Naive thymus-derived CD4-positive, alpha-beta T cell (primary cell): ENCODE measurements around the gene MRPS27. TPM values are rescaled to one million over a fixed set of nuclear protein-coding genes. Genes with fewer than 3 reads are reported as not detected.

Experiments used
- ATAC-seq: fragments of 150-1000 bp; cut with Tn5 transposase; 2 replicates; pipeline ENCODE4 v1.10.0; 2021; ENCODE audit warnings: mild to moderate bottlenecking, moderate library complexity
- CTCF ChIA-PET: fragments of 350-600 bp; sonication (Branson Sonifier 250); formaldehyde crosslinking; loops from one replicate; lab custom pipeline; 2021; ENCODE audit warnings: antibody characterized with exemption; lab: Charles Lee
- POLR2A ChIA-PET: fragments of 350-600 bp; sonication (Branson Sonifier 250); formaldehyde crosslinking; loops from one replicate; lab custom pipeline; 2021; ENCODE audit warnings: antibody characterized with exemption, inconsistent platforms; lab: Charles Lee
- DNase-seq, 9 donors: peaks; one replicate each; pipeline versions ENCODE4 v3.0.0 to v3.0.0-alpha.2; 2020 to 2022; ENCODE audit warnings: mixed read lengths in 1 of 9
- H3K27ac ChIP-seq: one replicate; pipeline ENCODE4 v1.7.0; 2013; ENCODE audit warnings: mild to moderate bottlenecking, low read depth, low read length, moderate library complexity
- H3K27me3 ChIP-seq, 2 donors: one replicate each; pipeline ENCODE4 v1.7.0; 2013; ENCODE audit warnings: low read length in 2 of 2, mild to moderate bottlenecking in 2 of 2, moderate library complexity in 2 of 2; ENCODE audit not compliant: control insufficient read depth in 2 of 2, insufficient read depth in 2 of 2
- H3K36me3 ChIP-seq, 3 experiments: 1 replicate in 2 of 3; 2 replicates in 1 of 3; pipeline ENCODE4 v1.7.0; 2013; ENCODE audit warnings: low read length in 3 of 3, mild to moderate bottlenecking in 3 of 3, moderate library complexity in 1 of 3; ENCODE audit not compliant: insufficient read depth in 3 of 3, control insufficient read depth in 2 of 3
- H3K4me1 ChIP-seq, 2 donors: one replicate each; pipeline ENCODE4 v1.7.0; 2013; ENCODE audit warnings: low read length in 2 of 2, mild to moderate bottlenecking in 2 of 2, moderate library complexity in 1 of 2; ENCODE audit not compliant: control insufficient read depth in 2 of 2, insufficient read depth in 2 of 2
- H3K4me3 ChIP-seq: 2 replicates; pipeline ENCODE4 v1.7.0; 2013; ENCODE audit warnings: mild to moderate bottlenecking, low read length
- H3K9me3 ChIP-seq, 3 experiments: 1 replicate in 2 of 3; 2 replicates in 1 of 3; pipeline ENCODE4 v1.7.0; 2013; ENCODE audit warnings: low read length in 3 of 3; ENCODE audit not compliant: control insufficient read depth in 2 of 3
- H3K27ac Mint-ChIP-seq, 9 donors: one replicate each; pipeline ENCODE4 v1.8.0; 2020 to 2022; ENCODE audit warnings: mixed read lengths in 9 of 9, mild to moderate bottlenecking in 8 of 9, moderate library complexity in 5 of 9, inconsistent platforms in 2 of 9
- H3K27me3 Mint-ChIP-seq, 5 donors: one replicate each; pipeline ENCODE4 v1.8.0; 2021 to 2022; ENCODE audit warnings: mixed read lengths in 5 of 5, mild to moderate bottlenecking in 1 of 5
- H3K36me3 Mint-ChIP-seq, 5 donors: one replicate each; pipeline ENCODE4 v1.8.0; 2020 to 2022; ENCODE audit warnings: mixed read lengths in 5 of 5, mild to moderate bottlenecking in 3 of 5, inconsistent platforms in 1 of 5
- H3K4me1 Mint-ChIP-seq, 7 donors: one replicate each; pipeline ENCODE4 v1.8.0; 2020 to 2022; ENCODE audit warnings: mixed read lengths in 7 of 7, mild to moderate bottlenecking in 3 of 7, inconsistent platforms in 1 of 7
- H3K4me3 Mint-ChIP-seq, 10 donors: one replicate each; pipeline ENCODE4 v1.8.0; 2020 to 2022; ENCODE audit warnings: mild to moderate bottlenecking in 10 of 10, mixed read lengths in 10 of 10, moderate library complexity in 6 of 10, inconsistent platforms in 2 of 10
- H3K9me3 Mint-ChIP-seq, 11 donors: one replicate each; pipeline ENCODE4 v1.8.0; 2020 to 2022; ENCODE audit warnings: mixed read lengths in 11 of 11, mild to moderate bottlenecking in 4 of 11, inconsistent platforms in 1 of 11, moderate library complexity in 1 of 11
- intact Hi-C, 2 donors: fragments of 100-400 bp; cut with micrococcal nuclease; formaldehyde crosslinking; loops; one replicate each; pipeline ENCODE4 v1.15.1; 2023
- polyA plus RNA-seq, 2 donors: library from polyadenylated mRNA; unstranded; fragments of 300-500 nt; fragmentation: Illumina TruSeq; gene quantifications; one replicate each; pipeline ENCODE4 v1.2.3, GENCODE V29; 2021
- total RNA-seq, 6 experiments: library from RNA in 5 of 6; stranded (reverse) in 5 of 6; gene quantifications; 1 replicate in 5 of 6; 2 replicates in 1 of 6; pipeline ENCODE4 v1.2.3 and lab custom pipeline; 2021 to 2026

MRPS27 gene
- total and polyA plus RNA-seq, 7 experiments from 2014 or later: 35.2 to 54.0 (median 39.5) TPM

DNA sequence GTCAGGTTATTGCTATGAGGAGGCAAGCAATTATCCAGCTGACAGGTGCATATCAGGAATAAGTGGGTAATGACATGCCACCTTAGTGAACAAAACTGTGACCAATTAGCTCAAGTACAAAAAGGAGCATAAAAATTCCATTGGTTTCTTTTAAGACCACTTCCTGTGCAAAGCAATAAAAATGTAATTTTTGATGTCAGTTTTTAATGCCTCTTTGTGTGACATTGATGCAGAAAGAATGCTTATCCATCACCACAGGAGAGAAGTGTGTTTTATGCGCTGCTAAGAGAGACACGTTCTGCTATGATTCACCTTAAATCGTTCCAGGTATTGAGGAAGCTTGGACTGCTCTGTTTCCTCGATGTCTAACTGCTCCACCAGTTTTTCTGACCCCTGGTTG is 96.7 kb downstream of the MRPS27 start:
- peaks cover 0 to 90% (median 4%) of the 10 kb centered on the region in 3 experiments for H3K36me3 ChIP-seq
- no peak overlapping the region for H3K27ac ChIP-seq
- Mint-ChIP-seq H3K27ac (no peak overlapping the region), H3K4me1 (peaks cover 0 to 4% (median 0%) of the 10 kb centered on the region in 7 donors), H3K9me3 (no peaks in the 10 kb centered on the region), H3K4me3 (no peak overlapping the region), H3K27me3 (no peaks in the 10 kb centered on the region), H3K36me3 (peaks cover 17 to 89% (median 59%) of the 10 kb centered on the region in 5 donors)
- H3K4me3 ChIP-seq: no peak overlapping the region
- ChIA-PET POLR2A (no interaction called here), CTCF (no interaction called here)
- DNase-seq (no peak), ATAC-seq (no peak)
- intact Hi-C loops: loop anchor here in 1 of 2 donors (5.0 kb wide), 1 partner anchor 121 kb away; no protein-coding TSS in a partner anchor
- no peaks in the 10 kb centered on the region for H3K4me1 ChIP-seq
- H3K27me3 ChIP-seq: no peaks in the 10 kb centered on the region
- H3K9me3 ChIP-seq: no peaks in the 10 kb centered on the region

DNA sequence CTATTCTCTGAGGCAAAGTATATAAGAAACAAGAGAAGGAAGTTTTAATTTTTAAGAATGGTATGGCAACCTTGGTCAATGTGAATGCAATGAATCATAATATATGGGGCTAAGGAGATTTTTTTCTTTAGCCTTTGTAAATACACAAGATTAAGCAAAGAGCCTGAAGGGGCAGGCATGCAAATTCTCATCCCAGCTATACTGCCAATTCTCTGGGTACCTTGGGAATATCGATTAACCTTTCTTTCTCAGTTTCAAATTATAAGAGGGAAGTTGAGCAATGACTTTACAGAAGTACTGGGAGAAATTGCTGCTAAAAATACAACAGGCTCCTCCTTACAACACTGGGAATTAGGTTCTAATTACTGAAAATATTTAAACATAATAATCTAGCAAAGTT is 97.5 kb downstream of the MRPS27 start:
- no peaks in the 10 kb centered on the region for H3K27me3 ChIP-seq
- H3K27me3 Mint-ChIP-seq: no peaks in the 10 kb centered on the region
- no peaks in the 10 kb centered on the region for H3K9me3 ChIP-seq
- intact Hi-C loops: loop anchor here in 1 of 2 donors (5.0 kb wide), 1 partner anchor 120 kb away; no protein-coding TSS in a partner anchor
- H3K4me1 ChIP-seq: no peaks in the 10 kb centered on the region
- CTCF ChIA-PET: no interaction called here
- DNase-seq: no peak
- no peak overlapping the region for H3K4me3 ChIP-seq
- peaks cover 0 to 2% (median 0%) of the 10 kb centered on the region in 7 donors for H3K4me1 Mint-ChIP-seq
- ATAC-seq: no peak
- H3K4me3 Mint-ChIP-seq: no peak overlapping the region
- H3K27ac ChIP-seq: no peak overlapping the region
- POLR2A ChIA-PET: no interaction called here
- peaks cover 22 to 93% (median 61%) of the 10 kb centered on the region in 5 donors for H3K36me3 Mint-ChIP-seq
- no peak overlapping the region for H3K27ac Mint-ChIP-seq
- peaks cover 0 to 91% (median 4%) of the 10 kb centered on the region in 3 experiments for H3K36me3 ChIP-seq
- H3K9me3 Mint-ChIP-seq: no peaks in the 10 kb centered on the region

DNA sequence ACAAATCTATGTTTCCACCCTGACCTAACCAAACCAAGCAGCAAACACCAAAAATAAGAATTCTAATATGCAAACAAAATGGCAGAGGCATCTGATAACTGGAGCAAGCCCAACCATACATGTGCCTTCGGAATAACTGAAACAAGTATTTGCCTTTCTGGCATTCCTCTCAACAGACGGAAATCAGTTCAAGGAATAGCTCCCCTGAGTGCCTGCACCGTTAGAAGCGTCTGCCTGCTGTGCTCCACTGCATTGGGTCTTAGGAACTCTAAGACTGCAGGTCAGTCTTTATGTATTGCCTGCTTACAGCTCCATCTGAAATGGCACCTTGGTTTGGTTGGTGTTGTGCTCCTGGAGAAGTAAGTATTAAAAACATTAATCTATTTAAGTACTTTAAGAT is 98.5 kb downstream of the MRPS27 start:
- Histone ChIP-seq H3K4me3 (no peak overlapping the region), H3K36me3 (peaks cover 0 to 83% (median 4%) of the 10 kb centered on the region in 3 experiments), H3K4me1 (no peaks in the 10 kb centered on the region), H3K27ac (no peak overlapping the region), H3K9me3 (no peaks in the 10 kb centered on the region), H3K27me3 (no peaks in the 10 kb centered on the region)
- no peak overlapping the region for H3K27ac Mint-ChIP-seq
- H3K4me1 Mint-ChIP-seq: no peaks in the 10 kb centered on the region
- peaks cover 26 to 87% (median 56%) of the 10 kb centered on the region in 5 donors for H3K36me3 Mint-ChIP-seq
- H3K9me3 Mint-ChIP-seq: no peaks in the 10 kb centered on the region
- DNase-seq (no peak), ATAC-seq (no peak)
- CTCF ChIA-PET: no interaction called here
- intact Hi-C loops: loop anchor here in 1 of 2 donors (5.0 kb wide), 1 partner anchor 119 kb away; no protein-coding TSS in a partner anchor
- H3K4me3 Mint-ChIP-seq: no peak overlapping the region
- POLR2A ChIA-PET: no interaction called here
- no peaks in the 10 kb centered on the region for H3K27me3 Mint-ChIP-seq

DNA sequence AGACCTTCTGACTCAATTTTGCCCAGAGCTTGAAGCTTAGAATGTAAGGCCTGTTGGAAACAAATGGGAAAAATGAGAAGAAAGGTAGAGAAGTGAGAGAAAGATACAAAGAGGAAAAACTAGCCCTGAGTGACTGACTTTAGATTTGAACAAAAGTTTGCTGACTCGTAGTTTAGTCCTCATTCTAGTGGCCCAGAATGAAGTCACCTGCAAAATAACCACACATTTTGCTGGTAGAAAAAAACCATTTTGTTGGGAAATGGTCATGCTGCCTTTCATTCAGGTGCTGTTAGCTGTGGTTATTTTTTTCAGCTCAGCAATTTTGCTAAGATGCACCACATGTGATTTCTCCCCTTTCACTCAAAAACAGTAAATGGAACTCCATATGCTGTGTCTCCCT is 98.9 kb downstream of the MRPS27 start:
- no peaks in the 10 kb centered on the region for H3K9me3 ChIP-seq
- ChIA-PET POLR2A (no interaction called here), CTCF (no interaction called here)
- intact Hi-C loops: loop anchor here in 1 of 2 donors (5.0 kb wide), 1 partner anchor 119 kb away; no protein-coding TSS in a partner anchor
- Mint-ChIP-seq H3K36me3 (peaks cover 24 to 83% (median 55%) of the 10 kb centered on the region in 5 donors), H3K9me3 (no peaks in the 10 kb centered on the region), H3K4me1 (no peaks in the 10 kb centered on the region), H3K27me3 (no peaks in the 10 kb centered on the region), H3K27ac (no peak overlapping the region), H3K4me3 (no peak overlapping the region)
- H3K27me3 ChIP-seq: no peaks in the 10 kb centered on the region
- ATAC-seq (no peak), DNase-seq (no peak)
- no peak overlapping the region for H3K4me3 ChIP-seq
- H3K36me3 ChIP-seq: peaks cover 0 to 82% (median 4%) of the 10 kb centered on the region in 3 experiments
- H3K27ac ChIP-seq: no peak overlapping the region
- no peaks in the 10 kb centered on the region for H3K4me1 ChIP-seq

DNA sequence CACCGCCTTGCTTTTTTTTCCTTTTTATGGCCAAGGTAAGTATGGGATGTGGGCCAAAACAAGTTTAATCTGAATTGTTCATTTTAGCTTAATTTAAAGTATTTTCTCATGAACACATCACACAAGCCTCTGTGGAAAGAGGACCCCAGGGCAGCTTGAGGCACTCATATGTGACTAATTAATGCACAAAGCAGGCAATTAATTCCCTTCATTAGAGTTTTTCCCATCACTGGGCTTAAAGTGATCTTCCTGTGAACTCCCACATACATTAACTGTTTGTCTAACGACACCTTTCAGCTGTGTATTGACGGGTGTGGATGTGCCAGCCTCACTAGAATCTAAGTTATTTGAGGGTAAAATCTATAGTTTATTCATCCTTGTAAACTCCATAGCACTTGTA is 103.3 kb downstream of the MRPS27 start:
- no peak overlapping the region for H3K4me3 Mint-ChIP-seq
- Histone ChIP-seq H3K27me3 (no peaks in the 10 kb centered on the region), H3K27ac (no peak overlapping the region), H3K36me3 (peaks cover 0 to 39% (median 0%) of the 10 kb centered on the region in 3 experiments), H3K9me3 (no peaks in the 10 kb centered on the region), H3K4me3 (no peak overlapping the region), H3K4me1 (no peaks in the 10 kb centered on the region)
- intact Hi-C loops: no loop called here
- peaks cover 15 to 47% (median 38%) of the 10 kb centered on the region in 5 donors for H3K36me3 Mint-ChIP-seq
- H3K4me1 Mint-ChIP-seq: peaks cover 0 to 2% (median 0%) of the 10 kb centered on the region in 7 donors
- peaks cover 0 to 3% (median 0%) of the 10 kb centered on the region in 11 donors for H3K9me3 Mint-ChIP-seq
- H3K27ac Mint-ChIP-seq: no peak overlapping the region
- DNase-seq (no peak), ATAC-seq (no peak)
- POLR2A ChIA-PET: no interaction called here
- CTCF ChIA-PET: no interaction called here
- no peaks in the 10 kb centered on the region for H3K27me3 Mint-ChIP-seq

DNA sequence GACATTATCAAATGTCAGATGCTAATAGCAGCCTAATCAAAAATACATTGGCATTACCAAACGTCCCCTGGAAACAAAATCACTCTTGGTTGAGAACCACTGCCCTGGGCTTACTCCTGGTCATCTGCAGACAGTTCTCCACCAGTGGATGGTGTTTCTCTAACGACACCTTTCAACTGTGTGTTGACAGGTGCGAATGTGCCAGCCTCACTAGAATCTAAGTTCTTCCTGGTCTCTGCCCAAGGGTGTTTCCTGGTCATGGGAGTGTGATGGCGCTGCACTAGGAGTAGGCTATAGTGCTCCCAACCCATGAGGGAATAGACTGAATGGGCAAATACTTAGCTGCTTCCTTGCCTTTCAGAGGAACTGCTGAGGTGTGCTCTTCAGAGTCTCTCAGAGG is 105.9 kb downstream of the MRPS27 start:
- H3K4me3 ChIP-seq: no peak overlapping the region
- H3K4me1 Mint-ChIP-seq: peaks cover 0 to 2% (median 0%) of the 10 kb centered on the region in 7 donors
- H3K9me3 ChIP-seq: no peaks in the 10 kb centered on the region
- H3K36me3 Mint-ChIP-seq: peaks cover 15 to 25% (median 25%) of the 10 kb centered on the region in 5 donors
- H3K4me3 Mint-ChIP-seq: no peak overlapping the region
- H3K4me1 ChIP-seq: no peaks in the 10 kb centered on the region
- CTCF ChIA-PET: no interaction called here
- ATAC-seq: no peak
- H3K36me3 ChIP-seq: peaks cover 0 to 13% (median 0%) of the 10 kb centered on the region in 3 experiments
- POLR2A ChIA-PET: no interaction called here
- DNase-seq: no peak
- no peak overlapping the region for H3K27ac ChIP-seq
- peaks cover 0 to 3% (median 0%) of the 10 kb centered on the region in 11 donors for H3K9me3 Mint-ChIP-seq
- no peaks in the 10 kb centered on the region for H3K27me3 Mint-ChIP-seq
- no peak overlapping the region for H3K27ac Mint-ChIP-seq
- no peaks in the 10 kb centered on the region for H3K27me3 ChIP-seq
- intact Hi-C loops: no loop called here

DNA sequence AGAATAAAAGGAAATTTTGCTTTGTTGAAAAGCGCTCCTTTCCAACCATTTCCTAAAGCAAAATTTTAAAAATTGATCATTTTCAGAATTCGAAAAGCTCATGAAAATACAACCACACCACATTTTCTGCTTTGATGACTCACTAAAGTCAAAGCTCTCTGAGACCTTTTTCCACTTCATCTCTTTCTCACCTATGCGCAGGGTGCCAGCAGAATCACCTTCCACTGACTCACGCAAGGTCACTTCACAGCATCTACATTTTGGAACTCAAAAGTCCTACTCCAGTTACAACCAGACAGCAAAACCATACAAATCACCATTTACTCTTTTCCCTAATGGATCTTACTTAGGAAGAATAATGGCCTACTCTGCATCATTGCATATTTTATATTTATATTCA is 106.6 kb downstream of the MRPS27 start:
- peaks cover 10 to 18% (median 18%) of the 10 kb centered on the region in 5 donors for H3K36me3 Mint-ChIP-seq
- ChIA-PET POLR2A (no interaction called here), CTCF (no interaction called here)
- peaks cover 0 to 3% (median 0%) of the 10 kb centered on the region in 11 donors for H3K9me3 Mint-ChIP-seq
- H3K27me3 Mint-ChIP-seq: no peaks in the 10 kb centered on the region
- peaks cover 0 to 7% (median 0%) of the 10 kb centered on the region in 3 experiments for H3K36me3 ChIP-seq
- DNase-seq (no peak), ATAC-seq (no peak)
- no peaks in the 10 kb centered on the region for H3K4me1 ChIP-seq
- no peaks in the 10 kb centered on the region for H3K9me3 ChIP-seq
- H3K27me3 ChIP-seq: no peaks in the 10 kb centered on the region
- no peak overlapping the region for H3K4me3 Mint-ChIP-seq
- H3K27ac Mint-ChIP-seq: no peak overlapping the region
- H3K4me3 ChIP-seq: no peak overlapping the region
- intact Hi-C loops: no loop called here
- no peak overlapping the region for H3K27ac ChIP-seq
- H3K4me1 Mint-ChIP-seq: peaks cover 0 to 2% (median 0%) of the 10 kb centered on the region in 7 donors
